ENCODE data around the gene FAM3D. TPM values are rescaled to one million over a fixed set of nuclear protein-coding genes. Genes with fewer than 3 reads are reported as not detected.
A peak's percentile ranks its signal among the peaks of the same experiment; 100 is the strongest.

The FAM3D gene
- total RNA-seq, 1 experiment from 2014 or later, result not detected

GRCh38 chr3:58630710-58631092 is 35.9 kb downstream of the FAM3D start:
- Histone ChIP-seq H3K4me3 (ENCODE audit: low read depth, low read length, poor library complexity, severe bottlenecking) (no peak overlapping the region), H3K27me3 (replicated peaks; ENCODE audit: insufficient read depth, low read depth, low read length, poor library complexity) (no peaks in the 10 kb centered on the region), H3K27ac (ENCODE audit: low read depth, low read length, poor library complexity, severe bottlenecking) (no peak overlapping the region), H3K9me3 (ENCODE audit: low read depth, low read length, poor library complexity, severe bottlenecking) (no peaks in the 10 kb centered on the region), H3K4me1 (ENCODE audit: insufficient read depth, low read length, poor library complexity, severe bottlenecking) (peaks cover 16% of the 10 kb centered on the region), H3K36me3 (ENCODE audit: insufficient read depth, low read length, poor library complexity, severe bottlenecking) (no peaks in the 10 kb centered on the region)
- no TSS peak for BruUV-seq (replicated peaks)
- TF ChIP-seq EZH2 (IDR thresholded peaks at IDR 0.05; ENCODE audit: borderline replicate concordance, low read depth, low read length, poor library complexity, severe bottlenecking) (no peak), CTCF (conservative IDR thresholded peaks at IDR 0.05; ENCODE audit: low read depth, low read length) (no peak)
- intact Hi-C loops (cut with micrococcal nuclease; ENCODE audit: unreplicated experiment), result loop anchor here (1.0 to 5.0 kb wide), 2 partner anchors 62 to 323 kb away; partner anchors contain the start of genes HTD2 and RPP14
- DNase-seq (ENCODE audit: low spot score), result no peak
- POLR2A ChIA-PET (ENCODE audit: low non-redundant PET), result no interaction called here
- CTCF ChIA-PET, result interaction anchor here (1.0 kb wide), 3 partner anchors 62 to 324 kb away, joined by 3 to 19 read pairs (median 5); no protein-coding TSS in a partner anchor

GRCh38 chr3:58630076-58630709 is 36.4 kb downstream of the FAM3D start:
- no peak for TF ChIP-seq EZH2 (IDR thresholded peaks at IDR 0.05; ENCODE audit: borderline replicate concordance, low read depth, low read length, poor library complexity, severe bottlenecking)
- peak; percentile 70 for TF ChIP-seq CTCF (conservative IDR thresholded peaks at IDR 0.05; ENCODE audit: low read depth, low read length)
- CTCF ChIA-PET, result interaction anchor here (1.0 kb wide), 3 partner anchors 62 to 323 kb away, joined by 3 to 19 read pairs (median 5); no protein-coding TSS in a partner anchor
- Histone ChIP-seq H3K4me1 (ENCODE audit: insufficient read depth, low read length, poor library complexity, severe bottlenecking) (peaks cover 16% of the 10 kb centered on the region), H3K9me3 (ENCODE audit: low read depth, low read length, poor library complexity, severe bottlenecking) (no peaks in the 10 kb centered on the region), H3K4me3 (ENCODE audit: low read depth, low read length, poor library complexity, severe bottlenecking) (no peak overlapping the region), H3K27me3 (replicated peaks; ENCODE audit: insufficient read depth, low read depth, low read length, poor library complexity) (no peaks in the 10 kb centered on the region), H3K36me3 (ENCODE audit: insufficient read depth, low read length, poor library complexity, severe bottlenecking) (no peaks in the 10 kb centered on the region), H3K27ac (ENCODE audit: low read depth, low read length, poor library complexity, severe bottlenecking) (no peak overlapping the region)
- intact Hi-C loops (cut with micrococcal nuclease; ENCODE audit: unreplicated experiment), result loop anchor here (1.0 to 5.0 kb wide), 2 partner anchors 62 to 323 kb away; partner anchors contain the start of genes HTD2 and RPP14
- BruUV-seq (replicated peaks), result no TSS peak
- POLR2A ChIA-PET (ENCODE audit: low non-redundant PET), result no interaction called here
- DNase-seq (ENCODE audit: low spot score), result peak; percentile 62

DNA sequence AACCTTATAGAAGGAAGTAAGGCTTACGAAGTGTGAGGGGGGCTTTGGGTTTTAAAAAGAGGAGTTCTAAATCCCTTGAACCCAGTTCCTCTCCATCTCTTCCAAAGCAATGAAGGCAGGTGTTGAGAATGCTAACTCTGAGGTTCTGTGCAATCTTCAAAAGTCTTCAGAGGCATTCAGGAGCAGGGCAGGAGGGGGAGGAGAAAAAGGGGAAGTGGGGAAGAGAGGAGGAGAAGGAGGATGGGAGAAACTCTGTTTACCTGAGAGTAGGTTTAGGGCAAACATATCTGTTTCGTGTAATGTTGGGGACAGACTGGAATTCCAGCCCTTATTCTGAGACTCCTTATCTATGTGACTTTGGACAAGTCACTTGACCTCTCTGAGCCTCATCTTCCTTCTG is 36.9 kb downstream of the FAM3D start:
- Histone ChIP-seq H3K9me3 (ENCODE audit: low read depth, low read length, poor library complexity, severe bottlenecking) (no peaks in the 10 kb centered on the region), H3K27ac (ENCODE audit: low read depth, low read length, poor library complexity, severe bottlenecking) (no peak overlapping the region), H3K4me3 (ENCODE audit: low read depth, low read length, poor library complexity, severe bottlenecking) (no peak overlapping the region), H3K36me3 (ENCODE audit: insufficient read depth, low read length, poor library complexity, severe bottlenecking) (no peaks in the 10 kb centered on the region), H3K27me3 (replicated peaks; ENCODE audit: insufficient read depth, low read depth, low read length, poor library complexity) (no peaks in the 10 kb centered on the region), H3K4me1 (ENCODE audit: insufficient read depth, low read length, poor library complexity, severe bottlenecking) (peaks cover 16% of the 10 kb centered on the region)
- CTCF ChIA-PET, result interaction anchor here (1.0 kb wide), 3 partner anchors 61 to 323 kb away, joined by 3 to 19 read pairs (median 5); no protein-coding TSS in a partner anchor
- TF ChIP-seq EZH2 (IDR thresholded peaks at IDR 0.05; ENCODE audit: borderline replicate concordance, low read depth, low read length, poor library complexity, severe bottlenecking), result no peak
- no peak for TF ChIP-seq CTCF (conservative IDR thresholded peaks at IDR 0.05; ENCODE audit: low read depth, low read length)
- no peak for DNase-seq (ENCODE audit: low spot score)
- BruUV-seq (replicated peaks), result no TSS peak
- intact Hi-C loops (cut with micrococcal nuclease; ENCODE audit: unreplicated experiment), result loop anchor here (1.0 to 5.0 kb wide), 2 partner anchors 61 to 322 kb away; partner anchors contain the start of genes HTD2 and RPP14
- POLR2A ChIA-PET (ENCODE audit: low non-redundant PET), result no interaction called here
